HCT116 (cell line): ENCODE results near the gene MED23. TPM values are rescaled to one million over a fixed set of nuclear protein-coding genes. Genes with fewer than 3 reads are reported as not detected.
A peak's percentile ranks its signal among the peaks of the same experiment; 100 is the strongest.

ENCODE experiments used
- ATAC-seq: fragments of 200-7000 bp; cut with Tn5 transposase; 2 replicates; pipeline ENCODE4 v1.9.1; 2020; ENCODE audit warnings: mild to moderate bottlenecking, moderate library complexity
- BruUV-seq: library from RNA; stranded (reverse); fragments of 400-500 nt; replicated peaks from 2 replicates; lab custom pipeline; 2021; lab: Mats Ljungman, UMichigan
- CTCF ChIA-PET: fragments of 300-600 bp; sonication (Branson Sonifier 250); formaldehyde crosslinking; loops from one replicate; lab custom pipeline; 2021; ENCODE audit warnings: antibody characterized with exemption; lab: Charles Lee
- POLR2A ChIA-PET: fragments of 300-600, 350-600 bp; sonication (Branson Sonifier 250); formaldehyde crosslinking; loops from one replicate; lab custom pipeline; 2021; ENCODE audit warnings: antibody characterized with exemption; lab: Charles Lee
- RAD21 ChIA-PET, 2 experiments: fragments of 300-600 bp; sonication (Branson Sonifier 250); formaldehyde crosslinking; loops; one replicate each; lab custom pipeline; 2023; ENCODE audit warnings: low total read pairs in 2 of 2; ENCODE audit not compliant: uncharacterized antibody in 2 of 2, unreplicated experiment in 2 of 2, low non-redundant PET in 1 of 2; lab: Charles Lee
- DNase-seq: peaks from one replicate; pipeline ENCODE4 v3.0.0-alpha.2; 2010; ENCODE audit warnings: low read depth, low spot score
- H2AFZ ChIP-seq: fragments of 200-600 bp; shearing (Covaris generic), sonication (generic); 2 replicates; pipeline ENCODE4 v1.6.1; 2017; ENCODE audit warnings: low read depth, mixed run types, mixed read lengths, antibody characterized with exemption, low read length; ENCODE audit not compliant: poor library complexity, severe bottlenecking
- H3K27ac ChIP-seq: 2 replicates; pipeline ENCODE4 v1.5.1; 2012; ENCODE audit warnings: low read depth, low read length
- H3K27me3 ChIP-seq: fragments of 200-600 bp; sonication (generic); 2 replicates; pipeline ENCODE4 v1.6.1; 2016; ENCODE audit warnings: mixed run types, low read length, mixed read lengths; ENCODE audit not compliant: insufficient read depth
- H3K36me3 ChIP-seq, 2 experiments: fragments of 200-500 bp in 1 of 2; fragments of 200-600 bp in 1 of 2; sonication (Bioruptor generic) in 1 of 2; sonication (generic) in 1 of 2; 2 replicates each; pipeline versions ENCODE4 v1.5.1 to v1.6.1; 2014 to 2016; ENCODE audit warnings: low read length in 2 of 2, inconsistent platforms in 1 of 2, mixed read lengths in 1 of 2, mixed run types in 1 of 2; ENCODE audit not compliant: insufficient read depth in 2 of 2, control insufficient read depth in 1 of 2
- H3K4me1 ChIP-seq, 2 experiments: fragments of 200-600 bp in 1 of 2; sonication (generic) in 1 of 2; 2 replicates each; pipeline versions ENCODE4 v1.5.1 to v1.6.1; 2012 to 2017; ENCODE audit warnings: low read length in 2 of 2, inconsistent platforms in 1 of 2, mild to moderate bottlenecking in 1 of 2, mixed read lengths in 1 of 2, mixed run types in 1 of 2, moderate library complexity in 1 of 2; ENCODE audit not compliant: insufficient read depth in 2 of 2, control insufficient read depth in 1 of 2
- H3K4me2 ChIP-seq: fragments of 200-600 bp; sonication (generic); 2 replicates; pipeline ENCODE4 v1.6.1; 2017; ENCODE audit warnings: mixed run types, low read length, mixed read lengths
- H3K4me3 ChIP-seq, 2 experiments: fragments of 200-600 bp in 1 of 2; sonication (generic) in 1 of 2; replicated peaks in 1 of 2; 2 replicates each; pipeline ENCODE4 v1.5.1; 2011 to 2016; ENCODE audit warnings: low read length in 2 of 2, control low read depth in 1 of 2, low read depth in 1 of 2, mild to moderate bottlenecking in 1 of 2, mixed read lengths in 1 of 2, mixed run types in 1 of 2
- H3K79me2 ChIP-seq: fragments of 200-600 bp; sonication (generic); 2 replicates; pipeline ENCODE4 v1.6.1; 2017; ENCODE audit warnings: mild to moderate bottlenecking, mixed run types, low read length, moderate library complexity, mixed read lengths; ENCODE audit not compliant: insufficient read depth
- H3K9ac ChIP-seq: fragments of 200-600 bp; sonication (generic); 2 replicates; pipeline ENCODE4 v1.6.1; 2016; ENCODE audit warnings: low read length, mixed read lengths
- H3K9me2 ChIP-seq: fragments of 200-600 bp; sonication (generic), shearing (Covaris generic); 2 replicates; pipeline ENCODE4 v1.6.1; 2017; ENCODE audit warnings: mixed run types, mild to moderate bottlenecking, moderate library complexity; ENCODE audit not compliant: insufficient read depth
- H3K9me3 ChIP-seq, 2 experiments: fragments of 200-500 bp in 1 of 2; fragments of 200-600 bp in 1 of 2; sonication (Bioruptor generic) in 1 of 2; sonication (generic) in 1 of 2; 2 replicates each; pipeline ENCODE4 v1.6.1; 2014 to 2017; ENCODE audit warnings: low read length in 2 of 2, mixed read lengths in 2 of 2, inconsistent platforms in 1 of 2, low read depth in 1 of 2, mild to moderate bottlenecking in 1 of 2, mixed run types in 1 of 2, moderate library complexity in 1 of 2; ENCODE audit not compliant: control insufficient read depth in 1 of 2, insufficient read depth in 1 of 2
- H4K20me1 ChIP-seq: fragments of 200-600 bp; sonication (generic), shearing (Covaris generic); 2 replicates; pipeline ENCODE4 v1.6.1; 2017; ENCODE audit warnings: mixed run types, mild to moderate bottlenecking, moderate library complexity; ENCODE audit not compliant: insufficient read depth
- CBX3 ChIP-seq: IDR thresholded peaks from 2 replicates; pipeline ENCODE4 v1.6.1; 2012; ENCODE audit warnings: low read depth
- CEBPB ChIP-seq: IDR thresholded peaks from 2 replicates; pipeline ENCODE4 v1.6.1; 2012; ENCODE audit warnings: low read depth
- EGR1 ChIP-seq: IDR thresholded peaks from 2 replicates; pipeline ENCODE4 v1.6.1; 2012; ENCODE audit warnings: low read depth
- EZH2phosphoT487 ChIP-seq: fragments of 200-600 bp; IDR thresholded peaks from 2 replicates; pipeline ENCODE4 v1.6.1; 2018; ENCODE audit warnings: antibody characterized with exemption, borderline replicate concordance
- FOSL1 ChIP-seq: IDR thresholded peaks from 2 replicates; pipeline ENCODE4 v1.6.1; 2012; ENCODE audit warnings: low read depth
- SP1 ChIP-seq: IDR thresholded peaks from 2 replicates; pipeline ENCODE4 v1.6.1; 2012; ENCODE audit warnings: low read depth
- TCF7L2 ChIP-seq: IDR thresholded peaks from 2 replicates; pipeline ENCODE4 v1.7.0; 2011; ENCODE audit warnings: borderline replicate concordance, inconsistent platforms; ENCODE audit not compliant: insufficient read depth, insufficient read length; ENCODE audit errors: extremely low read depth
- ZNF274 ChIP-seq: fragments of 200-500 bp; sonication (Bioruptor generic); IDR thresholded peaks from 2 replicates; pipeline ENCODE4 v1.6.1; 2014; ENCODE audit warnings: mild to moderate bottlenecking, low read depth, low read length, inconsistent platforms
- intact Hi-C: fragments of 100-400 bp; cut with micrococcal nuclease; formaldehyde crosslinking; loops from 2 replicates; pipeline ENCODE4 v1.10.0; 2022
- total RNA-seq: library from RNA; stranded (reverse); gene quantifications from one replicate; pipeline ENCODE4 v1.2.1, GENCODE V29; 2021; ENCODE audit not compliant: unreplicated experiment
- TF ChIP-seq, protein P1 (sequence below): IDR thresholded peaks from 2 replicates; pipeline ENCODE4 v1.6.1; 2011; ENCODE audit warnings: mild to moderate bottlenecking, low read length, moderate library complexity; ENCODE audit not compliant: insufficient replicate concordance; ENCODE audit errors: extremely low read depth

The MED23 gene
- total RNA-seq, 1 experiment from 2014 or later, result 17.2 TPM

DNA sequence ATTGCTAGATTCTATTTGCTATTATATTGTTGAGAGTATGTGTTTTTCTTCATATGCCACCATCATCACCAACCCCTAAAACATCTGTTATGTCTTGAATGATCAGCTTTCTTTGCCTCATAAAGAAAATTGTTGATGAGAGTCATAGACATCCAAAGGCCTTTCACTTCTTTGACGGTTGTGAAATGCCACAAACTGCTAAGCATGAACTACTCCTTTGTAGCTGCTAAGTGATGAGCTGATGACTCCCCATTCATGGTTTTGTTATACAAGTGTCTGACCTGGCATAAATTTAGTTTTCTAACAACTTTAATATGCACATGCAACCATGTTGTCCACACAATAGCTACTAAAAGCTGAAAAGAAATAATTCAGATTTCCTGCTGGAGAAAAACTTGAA lies 684 bp upstream of the MED23 start:
- H3K27me3 ChIP-seq, result no peaks in the 10 kb centered on the region
- H3K9ac ChIP-seq, result peak overlapping the region; percentile 34
- no peak overlapping the region for H3K27ac ChIP-seq
- peak overlapping the region; percentile 70 for H3K4me2 ChIP-seq
- H3K9me3 ChIP-seq, result no peaks in the 10 kb centered on the region
- H2AFZ ChIP-seq, result peak overlapping the region; percentile 99
- H3K4me3 ChIP-seq, result peak overlapping the region; percentile 55 to 77
- RAD21 ChIA-PET, result no interaction called here
- no peaks in the 10 kb centered on the region for H4K20me1 ChIP-seq
- POLR2A ChIA-PET, result interaction anchor here (1.2 to 1.3 kb wide), 3 partner anchors 9 to 25 kb away, joined by 3 to 7 read pairs (median 4); no protein-coding TSS in a partner anchor
- CTCF ChIA-PET, result interaction anchor here (0.8 to 2.5 kb wide), 15 partner anchors 9 to 1540 kb away, joined by 3 to 16 read pairs (median 5); partner anchors contain the start of gene ENPP3
- peaks cover 17% of the 10 kb centered on the region for H3K79me2 ChIP-seq
- peaks cover 0 to 14% of the 10 kb centered on the region in 2 experiments; a peak in 3 of 4 replicates for H3K36me3 ChIP-seq
- H3K4me1 ChIP-seq, result peaks cover 5 to 15% of the 10 kb centered on the region in 2 experiments
- no peak for TF ChIP-seq TCF7L2
- no peak for TF ChIP-seq CBX3
- no peak for TF ChIP-seq EGR1
- no peak for TF ChIP-seq CEBPB
- TF ChIP-seq FOSL1, result no peak
- no peak for TF ChIP-seq ZNF274
- TF ChIP-seq SP1, result no peak
- no peak for TF ChIP-seq EZH2phosphoT487
- TF ChIP-seq, protein P1, sequence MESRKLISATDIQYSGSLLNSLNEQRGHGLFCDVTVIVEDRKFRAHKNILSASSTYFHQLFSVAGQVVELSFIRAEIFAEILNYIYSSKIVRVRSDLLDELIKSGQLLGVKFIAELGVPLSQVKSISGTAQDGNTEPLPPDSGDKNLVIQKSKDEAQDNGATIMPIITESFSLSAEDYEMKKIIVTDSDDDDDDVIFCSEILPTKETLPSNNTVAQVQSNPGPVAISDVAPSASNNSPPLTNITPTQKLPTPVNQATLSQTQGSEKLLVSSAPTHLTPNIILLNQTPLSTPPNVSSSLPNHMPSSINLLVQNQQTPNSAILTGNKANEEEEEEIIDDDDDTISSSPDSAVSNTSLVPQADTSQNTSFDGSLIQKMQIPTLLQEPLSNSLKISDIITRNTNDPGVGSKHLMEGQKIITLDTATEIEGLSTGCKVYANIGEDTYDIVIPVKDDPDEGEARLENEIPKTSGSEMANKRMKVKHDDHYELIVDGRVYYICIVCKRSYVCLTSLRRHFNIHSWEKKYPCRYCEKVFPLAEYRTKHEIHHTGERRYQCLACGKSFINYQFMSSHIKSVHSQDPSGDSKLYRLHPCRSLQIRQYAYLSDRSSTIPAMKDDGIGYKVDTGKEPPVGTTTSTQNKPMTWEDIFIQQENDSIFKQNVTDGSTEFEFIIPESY, result no peak
- intact Hi-C loops, result loop anchor here (1.0 kb wide), 1 partner anchor 743 kb away; no protein-coding TSS in a partner anchor
- BruUV-seq, result no TSS peak
- ATAC-seq, result no peak
- no peak for DNase-seq
- H3K9me2 ChIP-seq, result no peaks in the 10 kb centered on the region
